GOT3 (cell line): ENCODE results near the gene SAA2.

Experiments used
- DNase-seq: peaks from one replicate; lab custom pipeline; 2025; ENCODE audit warnings: mixed read lengths; lab: John Stamatoyannopoulos, UW

The SAA2 gene

DNA sequence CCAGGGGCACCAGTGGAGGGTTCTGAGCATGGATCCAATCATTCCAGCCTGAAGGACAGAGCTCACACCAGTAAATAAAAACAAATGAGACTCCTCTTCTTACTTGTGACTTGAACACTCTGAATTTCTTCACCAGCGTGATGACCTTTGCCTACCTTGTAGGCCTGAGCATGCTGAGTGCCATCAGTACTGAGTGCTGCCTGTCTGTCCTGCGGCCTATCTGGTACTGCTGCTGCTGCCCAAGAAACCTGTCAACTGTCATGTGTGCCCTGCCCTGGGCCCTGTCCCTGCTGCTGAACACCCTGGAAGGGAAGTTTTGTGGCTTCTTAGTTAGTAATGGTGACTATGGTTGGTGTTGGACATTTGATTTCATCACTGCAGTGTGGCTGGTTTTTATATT lies 51.9 kb downstream of the SAA2 start:
- DNase-seq, result no peak
